ENCODE measurements around the gene RDM1.

RDM1 gene

DNA sequence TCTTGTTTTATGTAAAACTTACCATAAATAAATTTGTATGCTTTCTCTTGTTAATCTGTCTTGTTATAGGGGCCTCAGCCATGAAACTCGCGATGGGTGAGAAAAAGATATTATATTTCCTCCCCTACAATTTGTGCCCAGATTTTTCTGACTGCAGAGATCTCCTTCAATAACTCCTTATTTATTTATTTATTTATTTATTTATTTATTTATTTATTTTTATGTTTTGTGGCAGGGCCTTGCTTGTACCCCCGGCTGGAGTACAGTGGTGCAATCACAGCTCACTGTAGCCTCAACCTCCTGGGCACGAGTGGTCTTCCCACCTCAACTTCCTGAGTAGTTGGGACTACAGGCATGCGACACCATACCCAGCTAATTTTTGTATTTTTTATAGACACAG lies 27.1 kb downstream of the RDM1 start:
- Histone ChIP-seq H3K9ac (ENCODE audit: low read depth, low read length) (no peak overlapping the region), H3K4me2 (ENCODE audit: insufficient read depth, low read length) (no peak overlapping the region), H3K36me3 (ENCODE audit: insufficient read depth, low read length) (no peaks in the 10 kb centered on the region), H3K27ac (ENCODE audit: low read length) (no peak overlapping the region), H3K4me3 (ENCODE audit: low read depth in 1 of 2, low read length in 2 of 2) (no peak overlapping the region), H3K4me1 (ENCODE audit: insufficient read depth, low read length) (peaks cover 10% of the 10 kb centered on the region), H2AFZ (ENCODE audit: low read depth, low read length) (no peak overlapping the region), H3K79me2 (ENCODE audit: insufficient read depth, low read length) (no peaks in the 10 kb centered on the region), H3K9me3 (ENCODE audit: insufficient read depth, low read length, severe bottlenecking) (no peaks in the 10 kb centered on the region), H4K20me1 (ENCODE audit: insufficient read depth, low read length) (no peaks in the 10 kb centered on the region), H3K27me3 (ENCODE audit: insufficient read depth, low read length, poor library complexity) (no peaks in the 10 kb centered on the region)
- ATAC-seq (ENCODE audit: insufficient read depth, low read depth), result no peak
- no peak for TF ChIP-seq EZH2 (IDR thresholded peaks at IDR 0.05; ENCODE audit: borderline replicate concordance, low read depth, low read length, severe bottlenecking)
- TF ChIP-seq, protein P1, sequence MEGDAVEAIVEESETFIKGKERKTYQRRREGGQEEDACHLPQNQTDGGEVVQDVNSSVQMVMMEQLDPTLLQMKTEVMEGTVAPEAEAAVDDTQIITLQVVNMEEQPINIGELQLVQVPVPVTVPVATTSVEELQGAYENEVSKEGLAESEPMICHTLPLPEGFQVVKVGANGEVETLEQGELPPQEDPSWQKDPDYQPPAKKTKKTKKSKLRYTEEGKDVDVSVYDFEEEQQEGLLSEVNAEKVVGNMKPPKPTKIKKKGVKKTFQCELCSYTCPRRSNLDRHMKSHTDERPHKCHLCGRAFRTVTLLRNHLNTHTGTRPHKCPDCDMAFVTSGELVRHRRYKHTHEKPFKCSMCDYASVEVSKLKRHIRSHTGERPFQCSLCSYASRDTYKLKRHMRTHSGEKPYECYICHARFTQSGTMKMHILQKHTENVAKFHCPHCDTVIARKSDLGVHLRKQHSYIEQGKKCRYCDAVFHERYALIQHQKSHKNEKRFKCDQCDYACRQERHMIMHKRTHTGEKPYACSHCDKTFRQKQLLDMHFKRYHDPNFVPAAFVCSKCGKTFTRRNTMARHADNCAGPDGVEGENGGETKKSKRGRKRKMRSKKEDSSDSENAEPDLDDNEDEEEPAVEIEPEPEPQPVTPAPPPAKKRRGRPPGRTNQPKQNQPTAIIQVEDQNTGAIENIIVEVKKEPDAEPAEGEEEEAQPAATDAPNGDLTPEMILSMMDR (IDR thresholded peaks at IDR 0.05; ENCODE audit: borderline replicate concordance, extremely low read depth, low read length, poor library complexity, severe bottlenecking), result no peak
- no peak for DNase-seq

DNA sequence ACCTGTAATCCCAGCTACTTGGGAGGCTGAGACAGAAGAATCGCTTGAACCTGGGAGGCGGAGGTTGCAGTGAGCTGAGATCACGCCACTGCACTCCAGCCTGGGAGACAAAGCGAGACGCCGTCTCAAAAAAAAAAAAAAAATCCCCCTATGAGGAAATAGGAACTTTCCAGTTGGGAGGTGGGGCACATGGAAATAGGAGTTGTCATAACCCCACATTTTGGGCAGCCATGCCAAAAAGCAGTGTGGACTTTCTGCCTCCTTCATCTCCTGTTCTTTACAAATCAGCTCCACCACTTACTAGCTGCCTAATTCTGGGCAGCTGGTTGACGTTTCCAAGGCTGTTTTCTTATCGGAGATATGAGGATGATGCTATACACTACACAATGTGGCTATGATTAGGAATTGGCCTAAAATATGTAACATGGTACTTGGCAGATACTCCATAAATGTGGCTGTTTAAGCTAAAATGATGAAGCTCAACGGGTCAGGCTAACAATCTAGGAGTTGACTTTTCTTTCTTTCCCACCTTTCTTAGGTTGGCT lies 28.9 kb downstream of the RDM1 start:
- Histone ChIP-seq H3K27ac (ENCODE audit: low read length) (no peak overlapping the region), H4K20me1 (ENCODE audit: insufficient read depth, low read length) (no peaks in the 10 kb centered on the region), H3K27me3 (ENCODE audit: insufficient read depth, low read length, poor library complexity) (no peaks in the 10 kb centered on the region), H3K36me3 (ENCODE audit: insufficient read depth, low read length) (no peaks in the 10 kb centered on the region), H3K9me3 (ENCODE audit: insufficient read depth, low read length, severe bottlenecking) (no peaks in the 10 kb centered on the region), H3K9ac (ENCODE audit: low read depth, low read length) (no peak overlapping the region), H3K4me1 (ENCODE audit: insufficient read depth, low read length) (peaks cover 18% of the 10 kb centered on the region), H2AFZ (ENCODE audit: low read depth, low read length) (no peak overlapping the region), H3K79me2 (ENCODE audit: insufficient read depth, low read length) (no peaks in the 10 kb centered on the region), H3K4me2 (ENCODE audit: insufficient read depth, low read length) (no peak overlapping the region), H3K4me3 (ENCODE audit: low read depth in 1 of 2, low read length in 2 of 2) (no peak overlapping the region)
- ATAC-seq (ENCODE audit: insufficient read depth, low read depth) (no peak), DNase-seq (no peak)
- TF ChIP-seq, protein P1 (IDR thresholded peaks at IDR 0.05; ENCODE audit: borderline replicate concordance, extremely low read depth, low read length, poor library complexity, severe bottlenecking), result no peak
- no peak for TF ChIP-seq EZH2 (IDR thresholded peaks at IDR 0.05; ENCODE audit: borderline replicate concordance, low read depth, low read length, severe bottlenecking)

DNA sequence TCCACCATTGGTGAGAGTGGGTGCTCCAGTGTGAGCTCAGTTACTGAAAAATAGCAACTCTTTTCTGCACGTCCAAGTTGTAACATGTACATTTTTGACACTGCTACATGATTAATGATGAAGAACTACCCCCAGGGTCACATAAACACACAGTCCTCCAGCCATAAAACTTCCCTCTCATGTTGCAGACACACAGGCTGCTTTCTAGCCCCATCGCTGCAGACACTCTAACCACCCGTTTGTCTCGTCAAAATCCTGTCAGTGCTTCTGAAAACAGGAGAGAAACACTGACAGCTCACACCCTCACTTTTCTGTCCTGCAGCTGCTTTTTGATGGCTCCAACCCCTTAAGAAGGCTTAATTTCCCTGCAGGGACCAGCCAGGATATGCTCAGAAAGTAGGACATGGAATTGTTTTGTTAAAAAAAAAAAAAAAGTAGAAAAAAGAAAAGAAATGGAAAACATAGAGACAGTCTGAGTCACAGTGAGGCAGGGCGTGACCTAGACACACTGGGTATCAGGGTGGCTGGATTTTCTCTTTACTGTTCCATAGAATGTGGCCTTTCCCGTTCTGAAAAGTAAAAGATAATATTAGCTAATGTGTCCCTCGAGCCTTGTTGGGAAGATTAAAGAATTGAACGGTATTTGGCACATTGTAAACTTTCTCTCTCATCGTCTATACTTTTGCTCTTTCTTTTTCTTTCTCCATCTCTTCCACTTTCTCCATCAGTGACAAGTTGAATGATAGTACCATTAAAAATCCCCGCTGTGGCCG lies 29.7 kb downstream of the RDM1 start:
- Histone ChIP-seq H2AFZ (ENCODE audit: low read depth, low read length) (no peak overlapping the region), H3K79me2 (ENCODE audit: insufficient read depth, low read length) (no peaks in the 10 kb centered on the region), H3K4me2 (ENCODE audit: insufficient read depth, low read length) (no peak overlapping the region), H3K4me3 (ENCODE audit: low read depth in 1 of 2, low read length in 2 of 2) (no peak overlapping the region), H3K4me1 (ENCODE audit: insufficient read depth, low read length) (peaks cover 18% of the 10 kb centered on the region), H3K9me3 (ENCODE audit: insufficient read depth, low read length, severe bottlenecking) (no peaks in the 10 kb centered on the region), H4K20me1 (ENCODE audit: insufficient read depth, low read length) (no peaks in the 10 kb centered on the region), H3K27me3 (ENCODE audit: insufficient read depth, low read length, poor library complexity) (no peaks in the 10 kb centered on the region), H3K36me3 (ENCODE audit: insufficient read depth, low read length) (no peaks in the 10 kb centered on the region), H3K9ac (ENCODE audit: low read depth, low read length) (no peak overlapping the region), H3K27ac (ENCODE audit: low read length) (no peak overlapping the region)
- no peak for DNase-seq
- TF ChIP-seq, protein P1 (IDR thresholded peaks at IDR 0.05; ENCODE audit: borderline replicate concordance, extremely low read depth, low read length, poor library complexity, severe bottlenecking), result no peak
- TF ChIP-seq EZH2 (IDR thresholded peaks at IDR 0.05; ENCODE audit: borderline replicate concordance, low read depth, low read length, severe bottlenecking), result no peak
- no peak for ATAC-seq (ENCODE audit: insufficient read depth, low read depth)

Data from DND-41 (cell line).